ENCODE data around the gene PIGX.

GRCh38 chr3:196772102-196772501 lies 59.9 kb downstream of the PIGX start:
- TF ChIP-seq, protein P1, sequence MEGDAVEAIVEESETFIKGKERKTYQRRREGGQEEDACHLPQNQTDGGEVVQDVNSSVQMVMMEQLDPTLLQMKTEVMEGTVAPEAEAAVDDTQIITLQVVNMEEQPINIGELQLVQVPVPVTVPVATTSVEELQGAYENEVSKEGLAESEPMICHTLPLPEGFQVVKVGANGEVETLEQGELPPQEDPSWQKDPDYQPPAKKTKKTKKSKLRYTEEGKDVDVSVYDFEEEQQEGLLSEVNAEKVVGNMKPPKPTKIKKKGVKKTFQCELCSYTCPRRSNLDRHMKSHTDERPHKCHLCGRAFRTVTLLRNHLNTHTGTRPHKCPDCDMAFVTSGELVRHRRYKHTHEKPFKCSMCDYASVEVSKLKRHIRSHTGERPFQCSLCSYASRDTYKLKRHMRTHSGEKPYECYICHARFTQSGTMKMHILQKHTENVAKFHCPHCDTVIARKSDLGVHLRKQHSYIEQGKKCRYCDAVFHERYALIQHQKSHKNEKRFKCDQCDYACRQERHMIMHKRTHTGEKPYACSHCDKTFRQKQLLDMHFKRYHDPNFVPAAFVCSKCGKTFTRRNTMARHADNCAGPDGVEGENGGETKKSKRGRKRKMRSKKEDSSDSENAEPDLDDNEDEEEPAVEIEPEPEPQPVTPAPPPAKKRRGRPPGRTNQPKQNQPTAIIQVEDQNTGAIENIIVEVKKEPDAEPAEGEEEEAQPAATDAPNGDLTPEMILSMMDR (IDR thresholded peaks at IDR 0.05 in 8 of 11, conservative IDR thresholded peaks at IDR 0.05 in 3 of 11) = no peak
- no peak for TF ChIP-seq POLR2A (IDR thresholded peaks at IDR 0.05)
- TF ChIP-seq POLR2AphosphoS5 (IDR thresholded peaks at IDR 0.05) = no peak

All from spleen (tissue), 7 donors.